ENCODE data around the gene VCPKMT.

The VCPKMT gene

GRCh38 chr14:50139192-50139591 lies 22.8 kb upstream of the VCPKMT start:
- Histone ChIP-seq H3K79me2 (ENCODE audit: insufficient read depth, low read length) (no peaks in the 10 kb centered on the region), H2AFZ (ENCODE audit: low read depth, low read length, severe bottlenecking) (no peak overlapping the region), H3K27me3 (ENCODE audit: low read length) (no peaks in the 10 kb centered on the region), H3F3A (ENCODE audit: insufficient read depth) (peaks cover 24% of the 10 kb centered on the region; the same call in 1 of the 2 replicates), H4K20me1 (ENCODE audit: low read depth, low read length) (no peaks in the 10 kb centered on the region), H3K9me2 (replicated peaks; ENCODE audit: insufficient read depth, low read length) (no peaks in the 10 kb centered on the region), H3K9ac (ENCODE audit: low read length) (no peak overlapping the region), H3K27ac (ENCODE audit: low read depth, low read length) (no peak overlapping the region), H3K4me3 (ENCODE audit: insufficient read depth, low read length, poor library complexity, severe bottlenecking) (no peak overlapping the region), H3K4me2 (ENCODE audit: low read depth, low read length, poor library complexity, severe bottlenecking) (no peak overlapping the region), H3K9me3 (ENCODE audit: insufficient read depth, low read length) (no peaks in the 10 kb centered on the region), H3K36me3 (ENCODE audit: low read length) (peaks cover 3% of the 10 kb centered on the region; the same call in 1 of the 2 replicates)
- TF ChIP-seq EZH2phosphoT487 (conservative IDR thresholded peaks at IDR 0.05; ENCODE audit: low read length) (no peak), CTCF (IDR thresholded peaks at IDR 0.05; ENCODE audit: insufficient read depth, low read length, poor library complexity, severe bottlenecking) (no peak)

GRCh38 chr14:50127802-50128201 lies 11.4 kb upstream of the VCPKMT start:
- Histone ChIP-seq H3K79me2 (ENCODE audit: insufficient read depth, low read length) (no peaks in the 10 kb centered on the region), H3K9ac (ENCODE audit: low read length) (no peak overlapping the region), H3K9me3 (ENCODE audit: insufficient read depth, low read length) (no peaks in the 10 kb centered on the region), H2AFZ (ENCODE audit: low read depth, low read length, severe bottlenecking) (no peak overlapping the region), H3F3A (ENCODE audit: insufficient read depth) (peaks cover 6% of the 10 kb centered on the region; the same call in 1 of the 2 replicates), H3K27ac (ENCODE audit: low read depth, low read length) (no peak overlapping the region), H4K20me1 (ENCODE audit: low read depth, low read length) (no peaks in the 10 kb centered on the region), H3K36me3 (ENCODE audit: low read length) (peaks cover 6% of the 10 kb centered on the region; the same call in 1 of the 2 replicates), H3K4me2 (ENCODE audit: low read depth, low read length, poor library complexity, severe bottlenecking) (no peak overlapping the region), H3K4me3 (ENCODE audit: insufficient read depth, low read length, poor library complexity, severe bottlenecking) (no peak overlapping the region), H3K27me3 (ENCODE audit: low read length) (no peaks in the 10 kb centered on the region), H3K9me2 (replicated peaks; ENCODE audit: insufficient read depth, low read length) (no peaks in the 10 kb centered on the region)
- TF ChIP-seq EZH2phosphoT487 (conservative IDR thresholded peaks at IDR 0.05; ENCODE audit: low read length), result no peak
- TF ChIP-seq CTCF (IDR thresholded peaks at IDR 0.05; ENCODE audit: insufficient read depth, low read length, poor library complexity, severe bottlenecking), result no peak

GRCh38 chr14:50123062-50123461 lies 6.7 kb upstream of the VCPKMT start:
- Histone ChIP-seq H3K27ac (ENCODE audit: low read depth, low read length) (no peak overlapping the region), H2AFZ (ENCODE audit: low read depth, low read length, severe bottlenecking) (no peak overlapping the region), H3K79me2 (ENCODE audit: insufficient read depth, low read length) (no peaks in the 10 kb centered on the region), H3K9me3 (ENCODE audit: insufficient read depth, low read length) (no peaks in the 10 kb centered on the region), H3K36me3 (ENCODE audit: low read length) (peaks cover 4% of the 10 kb centered on the region; the same call in 1 of the 2 replicates), H3K4me3 (ENCODE audit: insufficient read depth, low read length, poor library complexity, severe bottlenecking) (no peak overlapping the region), H3K9ac (ENCODE audit: low read length) (no peak overlapping the region), H3K4me2 (ENCODE audit: low read depth, low read length, poor library complexity, severe bottlenecking) (no peak overlapping the region), H3F3A (ENCODE audit: insufficient read depth) (peaks cover 10% of the 10 kb centered on the region; the same call in 1 of the 2 replicates), H3K27me3 (ENCODE audit: low read length) (no peaks in the 10 kb centered on the region), H4K20me1 (ENCODE audit: low read depth, low read length) (no peaks in the 10 kb centered on the region), H3K9me2 (replicated peaks; ENCODE audit: insufficient read depth, low read length) (no peaks in the 10 kb centered on the region)
- no peak for TF ChIP-seq CTCF (IDR thresholded peaks at IDR 0.05; ENCODE audit: insufficient read depth, low read length, poor library complexity, severe bottlenecking)
- no peak for TF ChIP-seq EZH2phosphoT487 (conservative IDR thresholded peaks at IDR 0.05; ENCODE audit: low read length)

All from SU-DHL-6 (cell line).